Astrocyte (in vitro differentiated cells and primary cell): Measurements from ENCODE around the gene IL17D. TPM values are rescaled to one million over a fixed set of nuclear protein-coding genes. Genes with fewer than 3 reads are reported as not detected.
A peak's percentile ranks its signal among the peaks of the same experiment; 100 is the strongest.

Experiments
- DNase-seq: peaks from one replicate; pipeline ENCODE4 v3.0.0-alpha.2; 2010; ENCODE audit warnings: low read depth
- FAIRE-seq: peaks from 2 replicates; lab custom pipeline; 2011; peaks lifted over from hg19 to GRCh38; lab: Jason Lieb, UNC
- H2AFZ ChIP-seq: 2 replicates; pipeline ENCODE4 v1.6.0; 2012; ENCODE audit warnings: low read depth, low read length, inconsistent platforms
- H3K27ac ChIP-seq: 2 replicates; pipeline ENCODE4 v1.5.1; 2011; ENCODE audit warnings: low read depth, low read length, inconsistent platforms
- H3K27me3 ChIP-seq: 2 replicates; pipeline ENCODE4 v1.6.0; 2011; ENCODE audit warnings: low read length, inconsistent platforms; ENCODE audit not compliant: insufficient read depth
- H3K36me3 ChIP-seq: 2 replicates; pipeline ENCODE4 v1.5.1; 2011; ENCODE audit warnings: low read length, inconsistent platforms; ENCODE audit not compliant: insufficient read depth
- H3K4me1 ChIP-seq: 2 replicates; pipeline ENCODE4 v1.5.1; 2011; ENCODE audit warnings: low read length, inconsistent platforms; ENCODE audit not compliant: insufficient read depth
- H3K4me2 ChIP-seq: 2 replicates; pipeline ENCODE4 v1.6.0; 2012; ENCODE audit warnings: low read length, inconsistent platforms
- H3K4me3 ChIP-seq: 2 replicates; pipeline ENCODE4 v1.5.1; 2011; ENCODE audit warnings: low read depth, mild to moderate bottlenecking, low read length, inconsistent platforms; ENCODE audit not compliant: insufficient read depth
- H3K79me2 ChIP-seq: 2 replicates; pipeline ENCODE4 v1.6.0; 2012; ENCODE audit warnings: mild to moderate bottlenecking, low read length, inconsistent platforms; ENCODE audit not compliant: insufficient read depth
- H3K9ac ChIP-seq: 2 replicates; pipeline ENCODE4 v1.6.0; 2012; ENCODE audit warnings: mild to moderate bottlenecking, low read length, inconsistent platforms
- H3K9me3 ChIP-seq: 2 replicates; pipeline ENCODE4 v1.5.1; 2012; ENCODE audit warnings: low read depth, mild to moderate bottlenecking, low read length, inconsistent platforms; ENCODE audit not compliant: insufficient read depth
- H4K20me1 ChIP-seq: 2 replicates; pipeline ENCODE4 v1.6.0; 2012; ENCODE audit warnings: low read length, inconsistent platforms; ENCODE audit not compliant: insufficient read depth
- H3K27ac Mint-ChIP-seq: one replicate; pipeline ENCODE4 v1.8.0; 2021; ENCODE audit warnings: mild to moderate bottlenecking, mixed read lengths; ENCODE audit not compliant: unreplicated experiment
- H3K27me3 Mint-ChIP-seq: one replicate; pipeline ENCODE4 v1.8.0; 2021; ENCODE audit warnings: low read depth, mixed read lengths; ENCODE audit not compliant: unreplicated experiment
- H3K36me3 Mint-ChIP-seq: one replicate; pipeline ENCODE4 v1.8.0; 2021; ENCODE audit warnings: low read depth, mixed read lengths; ENCODE audit not compliant: unreplicated experiment
- H3K4me1 Mint-ChIP-seq: one replicate; pipeline ENCODE4 v1.8.0; 2021; ENCODE audit warnings: low read depth, mixed read lengths; ENCODE audit not compliant: unreplicated experiment
- H3K4me3 Mint-ChIP-seq: one replicate; pipeline ENCODE4 v1.8.0; 2021; ENCODE audit warnings: mild to moderate bottlenecking, moderate library complexity, mixed read lengths; ENCODE audit not compliant: unreplicated experiment
- H3K9me3 Mint-ChIP-seq: one replicate; pipeline ENCODE4 v1.8.0; 2021; ENCODE audit warnings: mild to moderate bottlenecking, mixed read lengths; ENCODE audit not compliant: unreplicated experiment
- EZH2 ChIP-seq: IDR thresholded peaks from 2 replicates; pipeline ENCODE4 v1.6.1; 2012; ENCODE audit warnings: mild to moderate bottlenecking, low read length, inconsistent platforms; ENCODE audit not compliant: insufficient read depth
- total RNA-seq: library from RNA; stranded (reverse); gene quantifications from 2 replicates; pipeline ENCODE4 v1.2.1, GENCODE V29; 2021
- TF ChIP-seq, protein P1 (sequence below): IDR thresholded peaks from 2 replicates; pipeline ENCODE4 v1.5.1; 2011; ENCODE audit warnings: low read depth, mild to moderate bottlenecking, inconsistent platforms, low read length, moderate library complexity; ENCODE audit not compliant: insufficient read depth

The IL17D gene
- total RNA-seq, 1 donor from 2014 or later = 1.9 TPM

GRCh38 chr13:20706661-20707060, 3.2 kb downstream of the IL17D start:
- Histone ChIP-seq H3K4me1 (peaks cover 19% of the 10 kb centered on the region), H3K27me3 (peaks cover 11% of the 10 kb centered on the region), H3K4me2 (no peak overlapping the region), H3K9ac (no peak overlapping the region), H2AFZ (no peak overlapping the region), H3K36me3 (no peaks in the 10 kb centered on the region), H4K20me1 (no peaks in the 10 kb centered on the region), H3K4me3 (no peak overlapping the region), H3K9me3 (no peaks in the 10 kb centered on the region), H3K27ac (no peak overlapping the region), H3K79me2 (no peaks in the 10 kb centered on the region)
- Mint-ChIP-seq H3K36me3 (no peaks in the 10 kb centered on the region), H3K27me3 (peaks cover 14% of the 10 kb centered on the region), H3K9me3 (no peaks in the 10 kb centered on the region), H3K4me1 (peaks cover 10% of the 10 kb centered on the region), H3K27ac (no peak overlapping the region), H3K4me3 (no peak overlapping the region)
- DNase-seq = no peak
- FAIRE-seq = no peak
- TF ChIP-seq EZH2 = no peak
- TF ChIP-seq, protein P1, sequence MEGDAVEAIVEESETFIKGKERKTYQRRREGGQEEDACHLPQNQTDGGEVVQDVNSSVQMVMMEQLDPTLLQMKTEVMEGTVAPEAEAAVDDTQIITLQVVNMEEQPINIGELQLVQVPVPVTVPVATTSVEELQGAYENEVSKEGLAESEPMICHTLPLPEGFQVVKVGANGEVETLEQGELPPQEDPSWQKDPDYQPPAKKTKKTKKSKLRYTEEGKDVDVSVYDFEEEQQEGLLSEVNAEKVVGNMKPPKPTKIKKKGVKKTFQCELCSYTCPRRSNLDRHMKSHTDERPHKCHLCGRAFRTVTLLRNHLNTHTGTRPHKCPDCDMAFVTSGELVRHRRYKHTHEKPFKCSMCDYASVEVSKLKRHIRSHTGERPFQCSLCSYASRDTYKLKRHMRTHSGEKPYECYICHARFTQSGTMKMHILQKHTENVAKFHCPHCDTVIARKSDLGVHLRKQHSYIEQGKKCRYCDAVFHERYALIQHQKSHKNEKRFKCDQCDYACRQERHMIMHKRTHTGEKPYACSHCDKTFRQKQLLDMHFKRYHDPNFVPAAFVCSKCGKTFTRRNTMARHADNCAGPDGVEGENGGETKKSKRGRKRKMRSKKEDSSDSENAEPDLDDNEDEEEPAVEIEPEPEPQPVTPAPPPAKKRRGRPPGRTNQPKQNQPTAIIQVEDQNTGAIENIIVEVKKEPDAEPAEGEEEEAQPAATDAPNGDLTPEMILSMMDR = no peak

- Mint-ChIP-seq H3K27ac (no peak overlapping the region), H3K27me3 (peaks cover 7% of the 10 kb centered on the region), H3K9me3 (no peaks in the 10 kb centered on the region), H3K4me3 (no peak overlapping the region), H3K36me3 (no peaks in the 10 kb centered on the region), H3K4me1 (peaks cover 10% of the 10 kb centered on the region)
- TF ChIP-seq, protein P1 = no peak
- TF ChIP-seq EZH2 = no peak
- Histone ChIP-seq H3K9me3 (no peaks in the 10 kb centered on the region), H3K4me3 (no peak overlapping the region), H3K79me2 (no peaks in the 10 kb centered on the region), H3K27ac (no peak overlapping the region), H3K9ac (no peak overlapping the region), H4K20me1 (no peaks in the 10 kb centered on the region), H3K36me3 (no peaks in the 10 kb centered on the region), H3K27me3 (no peaks in the 10 kb centered on the region), H3K4me1 (peaks cover 17% of the 10 kb centered on the region), H2AFZ (no peak overlapping the region), H3K4me2 (no peak overlapping the region)
- FAIRE-seq (no peak), DNase-seq (no peak)
Measured at GRCh38 chr13:20708216-20708615, 4.7 kb downstream of the IL17D start.

- Histone ChIP-seq H3K4me1 (peaks cover 25% of the 10 kb centered on the region), H3K9ac (no peak overlapping the region), H3K9me3 (no peaks in the 10 kb centered on the region), H3K27ac (no peak overlapping the region), H2AFZ (no peak overlapping the region), H3K4me3 (no peak overlapping the region), H3K27me3 (no peaks in the 10 kb centered on the region), H3K36me3 (no peaks in the 10 kb centered on the region), H3K4me2 (peak overlapping the region; percentile 28), H3K79me2 (no peaks in the 10 kb centered on the region), H4K20me1 (no peaks in the 10 kb centered on the region)
- no peak overlapping the region for H3K27ac Mint-ChIP-seq
- FAIRE-seq = peak; percentile 59
- H3K4me3 Mint-ChIP-seq = no peak overlapping the region
- peaks cover 20% of the 10 kb centered on the region for H3K4me1 Mint-ChIP-seq
- TF ChIP-seq, protein P1 = no peak
- no peak for TF ChIP-seq EZH2
- H3K27me3 Mint-ChIP-seq = peaks cover 7% of the 10 kb centered on the region
- no peaks in the 10 kb centered on the region for H3K36me3 Mint-ChIP-seq
- DNase-seq = no peak
- H3K9me3 Mint-ChIP-seq = no peaks in the 10 kb centered on the region
Measured at GRCh38 chr13:20709369-20709768, 5.9 kb downstream of the IL17D start.
